PC-3 (cell line): Measurements from ENCODE around the gene KCNN1. TPM values are rescaled to one million over a fixed set of nuclear protein-coding genes. Genes with fewer than 3 reads are reported as not detected.

Experiments used
- ATAC-seq: fragments of 200-7000 bp; cut with Tn5 transposase; 2 replicates; pipeline ENCODE4 v1.9.1; 2020; ENCODE audit warnings: mild to moderate bottlenecking, moderate library complexity
- BruUV-seq: library from RNA; stranded (reverse); fragments of 400-500 nt; replicated peaks from 2 replicates; lab custom pipeline; 2021; lab: Mats Ljungman, UMichigan
- CTCF ChIA-PET: fragments of 300-600 bp; sonication (Branson Sonifier 250); formaldehyde crosslinking; loops from one replicate; lab custom pipeline; 2022; ENCODE audit warnings: antibody characterized with exemption; lab: Charles Lee
- POLR2A ChIA-PET: fragments of 300-600 bp; sonication (Branson Sonifier 250); formaldehyde crosslinking; loops from one replicate; lab custom pipeline; 2022; ENCODE audit warnings: antibody characterized with exemption; ENCODE audit not compliant: unreplicated experiment; lab: Charles Lee
- DNase-seq: peaks from one replicate; pipeline ENCODE4 v3.0.0-alpha.2; 2015
- H2AFZ ChIP-seq: fragments of 300-600 bp; sonication (generic); 2 replicates; pipeline ENCODE4 v1.6.0; 2016; ENCODE audit warnings: antibody characterized with exemption, low read length
- H3F3A ChIP-seq: fragments of 300-600 bp; sonication (generic); one replicate; pipeline ENCODE4 v1.6.0; 2017; ENCODE audit warnings: antibody characterized with exemption, low read length, control low read depth, mild to moderate bottlenecking; ENCODE audit not compliant: unreplicated experiment
- H3K27ac ChIP-seq: fragments of 300-600 bp; sonication (generic); 2 replicates; pipeline ENCODE4 v1.5.1; 2016; ENCODE audit warnings: mild to moderate bottlenecking, low read length
- H3K27me3 ChIP-seq: fragments of 300-600 bp; sonication (generic); 2 replicates; pipeline ENCODE4 v1.6.1; 2016; ENCODE audit warnings: low read length, mixed read lengths
- H3K36me3 ChIP-seq: fragments of 300-600 bp; sonication (generic); 2 replicates; pipeline ENCODE4 v1.6.1; 2016; ENCODE audit warnings: low read depth, mixed run types, low read length, mixed read lengths
- H3K4me1 ChIP-seq: fragments of 300-600 bp; sonication (generic); 2 replicates; pipeline ENCODE4 v1.5.1; 2016; ENCODE audit warnings: low read length; ENCODE audit not compliant: insufficient read depth
- H3K4me2 ChIP-seq: fragments of 300-600 bp; sonication (generic); 2 replicates; pipeline ENCODE4 v1.6.0; 2016; ENCODE audit warnings: low read length
- H3K4me3 ChIP-seq: fragments of 300-600 bp; sonication (generic); 2 replicates; pipeline ENCODE4 v1.5.1; 2016; ENCODE audit warnings: mild to moderate bottlenecking, low read length, mixed read lengths
- H3K79me2 ChIP-seq: fragments of 300-600 bp; sonication (generic); 2 replicates; pipeline ENCODE4 v1.6.1; 2017; ENCODE audit warnings: low read length, mixed read lengths
- H3K9ac ChIP-seq: fragments of 300-600 bp; sonication (generic); 2 replicates; pipeline ENCODE4 v1.6.0; 2016; ENCODE audit warnings: mild to moderate bottlenecking, low read length
- H3K9me2 ChIP-seq: fragments of 300-600 bp; sonication (generic); replicated peaks from 2 replicates; pipeline ENCODE4 v1.6.1; 2016; ENCODE audit warnings: mixed run types, low read length, mixed read lengths
- H3K9me3 ChIP-seq: fragments of 300-600 bp; sonication (generic); 2 replicates; pipeline ENCODE4 v1.6.1; 2016; ENCODE audit warnings: low read length, mixed read lengths
- H4K20me1 ChIP-seq: fragments of 300-600 bp; sonication (generic); 2 replicates; pipeline ENCODE4 v1.6.1; 2016; ENCODE audit warnings: low read length, mixed read lengths
- CTCF ChIP-seq: fragments of 300-600 bp; sonication (generic); conservative IDR thresholded peaks from 2 replicates; pipeline ENCODE4 v1.5.1; 2017; ENCODE audit warnings: antibody characterized with exemption, low read depth, mild to moderate bottlenecking, low read length
- EZH2 ChIP-seq: fragments of 300-600 bp; sonication (generic); IDR thresholded peaks from one replicate; pipeline ENCODE4 v1.6.1; 2017; ENCODE audit warnings: antibody characterized with exemption, mild to moderate bottlenecking, low read length; ENCODE audit not compliant: unreplicated experiment
- EZH2phosphoT487 ChIP-seq: fragments of 300-600 bp; sonication (generic); IDR thresholded peaks from 2 replicates; pipeline ENCODE4 v1.6.1; 2018; ENCODE audit warnings: mild to moderate bottlenecking, antibody characterized with exemption, low read length, borderline replicate concordance
- intact Hi-C: fragments of 100-400 bp; cut with micrococcal nuclease; formaldehyde crosslinking; loops from 2 replicates; pipeline ENCODE4 v1.9.0; 2023
- total RNA-seq: library from RNA; depleted of rRNA; stranded (reverse); fragments of >200 nt; gene quantifications from 2 replicates; pipeline ENCODE4 v1.2.3, GENCODE V29; 2014

The KCNN1 gene
- total RNA-seq, 1 experiment from 2014 or later, result not detected

GRCh38 chr19:17965370-17966128, 1.4 kb upstream of the KCNN1 start:
- intact Hi-C loops, result no loop called here
- Histone ChIP-seq H3K4me2 (no peak overlapping the region), H3K79me2 (no peaks in the 10 kb centered on the region), H3K9me3 (no peaks in the 10 kb centered on the region), H3F3A (no peaks in the 10 kb centered on the region), H3K27ac (no peak overlapping the region), H2AFZ (no peak overlapping the region), H3K27me3 (no peaks in the 10 kb centered on the region), H3K9me2 (no peaks in the 10 kb centered on the region), H3K36me3 (no peaks in the 10 kb centered on the region), H4K20me1 (no peaks in the 10 kb centered on the region), H3K9ac (no peak overlapping the region), H3K4me1 (no peaks in the 10 kb centered on the region), H3K4me3 (no peak overlapping the region)
- ChIA-PET CTCF (no interaction called here), POLR2A (no interaction called here)
- DNase-seq, result no peak
- no peak for TF ChIP-seq EZH2phosphoT487
- TF ChIP-seq EZH2, result no peak
- no peak for TF ChIP-seq CTCF
- peak; percentile 58 for ATAC-seq
- no TSS peak for BruUV-seq

GRCh38 chr19:17966129-17966483, 801 bp upstream of the KCNN1 start:
- H3K9ac ChIP-seq, result no peak overlapping the region
- TF ChIP-seq EZH2 (no peak), CTCF (no peak), EZH2phosphoT487 (no peak)
- ATAC-seq (no peak), DNase-seq (no peak)
- no peaks in the 10 kb centered on the region for H3K9me3 ChIP-seq
- no peaks in the 10 kb centered on the region for H3K9me2 ChIP-seq
- H3K79me2 ChIP-seq, result no peaks in the 10 kb centered on the region
- H3F3A ChIP-seq, result no peaks in the 10 kb centered on the region
- H3K27ac ChIP-seq, result no peak overlapping the region
- POLR2A ChIA-PET, result no interaction called here
- no TSS peak for BruUV-seq
- no peaks in the 10 kb centered on the region for H3K36me3 ChIP-seq
- no peaks in the 10 kb centered on the region for H4K20me1 ChIP-seq
- no peaks in the 10 kb centered on the region for H3K27me3 ChIP-seq
- no peak overlapping the region for H3K4me3 ChIP-seq
- no peak overlapping the region for H3K4me2 ChIP-seq
- CTCF ChIA-PET, result no interaction called here
- H2AFZ ChIP-seq, result no peak overlapping the region
- intact Hi-C loops, result no loop called here
- H3K4me1 ChIP-seq, result no peaks in the 10 kb centered on the region

GRCh38 chr19:17967257-17968051, 547 bp downstream of the KCNN1 start:
- no peaks in the 10 kb centered on the region for H3K4me1 ChIP-seq
- no peaks in the 10 kb centered on the region for H3K27me3 ChIP-seq
- no peak overlapping the region for H3K4me3 ChIP-seq
- H3K79me2 ChIP-seq, result no peaks in the 10 kb centered on the region
- H3K27ac ChIP-seq, result no peak overlapping the region
- H3K9me3 ChIP-seq, result no peaks in the 10 kb centered on the region
- no peak overlapping the region for H3K9ac ChIP-seq
- H4K20me1 ChIP-seq, result no peaks in the 10 kb centered on the region
- H3K36me3 ChIP-seq, result no peaks in the 10 kb centered on the region
- no peaks in the 10 kb centered on the region for H3K9me2 ChIP-seq
- no peak for DNase-seq
- no peak for ATAC-seq
- H2AFZ ChIP-seq, result no peak overlapping the region
- TF ChIP-seq CTCF, result no peak
- no peak for TF ChIP-seq EZH2
- TF ChIP-seq EZH2phosphoT487, result no peak
- CTCF ChIA-PET, result no interaction called here
- intact Hi-C loops, result no loop called here
- H3F3A ChIP-seq, result no peaks in the 10 kb centered on the region
- BruUV-seq, result no TSS peak
- H3K4me2 ChIP-seq, result no peak overlapping the region
- POLR2A ChIA-PET, result no interaction called here
